Stimulated activated naive CD8-positive, alpha-beta T cell treated with anti-CD3 and anti-CD28 coated beads, Interleukin-15, Interleukin-2, amounts not matched to agents 100 ng/mL and 50 ng/mL, for 24 hours (primary cell): ENCODE data around the gene TMEM176A.

ENCODE experiments used
- H3K27ac Mint-ChIP-seq: one replicate; pipeline ENCODE4 v1.8.0; 2021; ENCODE audit warnings: mild to moderate bottlenecking, mixed read lengths
- H3K27me3 Mint-ChIP-seq: one replicate; pipeline ENCODE4 v1.8.0; 2021; ENCODE audit warnings: mixed read lengths
- H3K36me3 Mint-ChIP-seq: one replicate; pipeline ENCODE4 v1.8.0; 2021; ENCODE audit warnings: low read depth, mixed read lengths
- H3K4me1 Mint-ChIP-seq: one replicate; pipeline ENCODE4 v1.8.0; 2021; ENCODE audit warnings: low read depth, mixed read lengths
- H3K4me3 Mint-ChIP-seq: one replicate; pipeline ENCODE4 v1.8.0; 2021; ENCODE audit warnings: mild to moderate bottlenecking, mixed read lengths
- H3K9me3 Mint-ChIP-seq: one replicate; pipeline ENCODE4 v1.8.0; 2021; ENCODE audit warnings: mixed read lengths

TMEM176A gene

DNA sequence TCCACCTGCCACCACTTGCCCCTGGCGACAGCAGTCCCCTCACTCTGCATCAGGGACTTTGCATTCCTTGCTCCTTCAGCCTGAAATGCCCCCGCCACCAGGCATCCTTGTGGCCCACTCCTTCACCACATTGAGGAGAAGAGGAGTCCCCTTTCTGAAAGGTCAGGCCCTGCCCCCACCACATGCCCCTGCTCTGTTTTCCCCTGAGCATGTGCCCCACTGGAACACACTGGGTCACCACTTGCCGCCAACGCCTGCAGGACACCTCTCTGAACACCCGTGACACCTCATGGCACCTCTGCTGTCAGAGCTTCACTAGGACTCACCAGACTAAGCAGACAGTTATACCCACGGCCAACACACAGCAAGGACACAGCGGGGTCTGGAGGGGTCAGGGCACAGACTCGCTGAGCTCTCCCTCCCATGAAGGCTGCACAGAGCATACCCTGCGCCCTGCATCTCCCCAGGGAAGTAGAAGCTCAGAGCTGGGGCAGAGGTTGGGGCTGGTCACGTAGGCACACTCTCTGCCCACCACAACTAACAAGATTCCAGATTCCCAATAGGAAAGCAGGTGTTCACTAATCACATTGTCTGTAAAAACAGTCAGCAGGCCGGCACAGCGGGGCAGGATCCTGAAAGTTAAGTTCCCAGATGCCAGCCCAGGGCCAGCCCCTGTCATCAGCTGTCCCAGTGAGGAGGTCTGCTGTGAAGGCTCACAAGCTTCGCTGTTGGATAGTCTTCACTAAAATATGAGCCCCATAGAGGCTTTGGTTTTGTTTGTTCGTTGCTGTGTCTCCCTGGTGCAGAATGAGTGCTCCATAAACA lies 45.9 kb downstream of the TMEM176A start:
- no peak overlapping the region for H3K27ac Mint-ChIP-seq
- H3K4me1 Mint-ChIP-seq = no peaks in the 10 kb centered on the region
- no peaks in the 10 kb centered on the region for H3K36me3 Mint-ChIP-seq
- H3K27me3 Mint-ChIP-seq = peaks cover 13% of the 10 kb centered on the region
- no peak overlapping the region for H3K4me3 Mint-ChIP-seq
- no peaks in the 10 kb centered on the region for H3K9me3 Mint-ChIP-seq

DNA sequence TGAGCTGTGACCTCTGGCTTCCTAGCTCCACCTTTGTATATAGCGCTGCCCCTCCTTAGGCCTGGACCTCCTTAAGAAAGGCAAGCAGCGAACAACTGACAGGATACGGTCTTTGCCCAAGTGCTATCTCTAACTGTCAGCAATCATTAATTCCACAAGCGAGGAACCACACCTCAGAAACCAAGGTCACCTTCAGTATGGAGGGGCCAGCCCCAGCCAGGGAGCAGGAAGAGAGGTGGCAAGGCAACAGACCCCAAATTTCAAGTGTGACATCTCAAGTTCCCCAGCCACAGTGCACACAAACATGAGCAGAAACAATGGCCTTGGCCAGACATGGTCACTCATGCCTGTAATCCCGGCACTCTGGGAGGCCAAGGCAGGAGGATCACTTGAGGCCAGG lies 47.0 kb downstream of the TMEM176A start:
- Mint-ChIP-seq H3K27me3 (peaks cover 24% of the 10 kb centered on the region), H3K9me3 (no peaks in the 10 kb centered on the region), H3K27ac (no peak overlapping the region), H3K36me3 (no peaks in the 10 kb centered on the region), H3K4me1 (no peaks in the 10 kb centered on the region), H3K4me3 (no peak overlapping the region)

DNA sequence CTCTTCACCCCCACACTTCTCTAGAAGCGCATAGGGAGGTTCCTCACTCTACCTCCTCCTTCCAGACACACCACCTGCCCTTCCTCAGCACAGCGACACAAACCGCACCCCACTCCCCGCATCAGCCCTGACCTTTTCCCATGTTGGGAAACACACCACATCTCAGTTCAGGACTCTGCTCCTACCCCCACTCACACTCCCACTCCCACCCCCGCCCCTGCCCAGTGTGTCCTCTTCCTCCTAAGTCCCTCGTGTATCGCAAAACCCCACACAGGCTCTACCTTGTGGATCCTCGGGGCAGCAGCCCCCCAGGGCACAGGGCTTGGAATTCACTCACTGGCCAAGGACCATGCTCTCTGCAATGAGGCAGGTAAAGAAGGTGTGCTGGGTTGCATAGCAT lies 47.5 kb downstream of the TMEM176A start:
- H3K27ac Mint-ChIP-seq = no peak overlapping the region
- no peaks in the 10 kb centered on the region for H3K36me3 Mint-ChIP-seq
- peaks cover 30% of the 10 kb centered on the region for H3K27me3 Mint-ChIP-seq
- H3K4me3 Mint-ChIP-seq = no peak overlapping the region
- no peaks in the 10 kb centered on the region for H3K4me1 Mint-ChIP-seq
- no peaks in the 10 kb centered on the region for H3K9me3 Mint-ChIP-seq

DNA sequence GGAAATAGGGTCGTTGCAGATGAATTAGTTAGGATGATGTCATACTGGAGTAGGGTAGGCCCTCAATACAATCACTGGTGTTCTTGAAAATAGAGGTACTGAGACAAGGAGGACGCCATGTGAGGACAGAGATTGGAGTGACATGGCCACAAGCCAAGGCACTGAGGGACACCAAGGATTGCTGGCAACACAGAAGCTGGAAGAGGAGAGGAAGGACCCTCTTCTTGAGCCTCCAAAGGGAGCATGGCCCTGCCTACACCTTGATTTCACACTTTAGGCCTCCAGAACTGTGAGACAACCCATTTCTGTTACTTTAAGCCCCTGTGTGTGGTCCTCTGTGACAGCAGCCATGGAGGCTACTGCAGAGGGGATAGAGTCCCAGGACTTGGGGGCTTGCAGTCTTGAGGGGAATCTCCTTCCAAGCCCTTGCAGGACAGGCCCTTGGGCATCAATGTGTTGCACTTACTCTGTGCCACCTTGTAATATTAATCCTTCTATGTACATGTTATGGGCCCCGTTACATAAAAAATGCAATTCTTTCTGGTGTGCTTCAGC lies 48.1 kb downstream of the TMEM176A start:
- H3K4me3 Mint-ChIP-seq = no peak overlapping the region
- H3K27me3 Mint-ChIP-seq = peaks cover 30% of the 10 kb centered on the region
- H3K27ac Mint-ChIP-seq = no peak overlapping the region
- no peaks in the 10 kb centered on the region for H3K4me1 Mint-ChIP-seq
- H3K9me3 Mint-ChIP-seq = no peaks in the 10 kb centered on the region
- no peaks in the 10 kb centered on the region for H3K36me3 Mint-ChIP-seq

DNA sequence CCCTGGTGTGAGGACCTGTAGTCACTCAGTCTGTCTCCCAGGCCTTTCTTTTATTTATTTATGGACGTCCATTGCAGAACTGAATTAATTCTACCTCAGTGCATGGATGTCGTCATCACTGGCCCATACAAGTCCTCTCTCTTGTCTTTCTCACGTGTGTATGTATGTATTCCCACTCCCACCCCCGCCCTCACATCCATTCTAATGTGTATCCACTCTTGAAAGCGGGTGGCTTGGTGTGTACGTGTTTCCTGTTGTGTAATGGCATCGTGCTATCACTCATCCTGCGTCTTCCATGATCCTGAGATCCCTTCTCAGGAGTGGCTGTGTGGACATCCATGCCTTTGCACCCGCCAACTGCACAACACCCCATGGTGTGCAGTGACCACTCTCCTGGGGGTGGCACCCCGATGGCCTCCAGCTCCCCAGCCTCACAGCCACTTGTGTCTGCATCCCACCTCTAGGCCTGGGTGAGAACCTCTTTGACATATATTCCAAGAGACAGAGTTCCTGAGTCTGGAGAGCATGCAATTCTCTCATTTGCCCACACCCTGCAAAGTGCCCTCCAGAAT lies 48.7 kb downstream of the TMEM176A start:
- Mint-ChIP-seq H3K36me3 (no peaks in the 10 kb centered on the region), H3K4me3 (no peak overlapping the region), H3K4me1 (no peaks in the 10 kb centered on the region), H3K27ac (no peak overlapping the region), H3K27me3 (peaks cover 30% of the 10 kb centered on the region), H3K9me3 (no peaks in the 10 kb centered on the region)

DNA sequence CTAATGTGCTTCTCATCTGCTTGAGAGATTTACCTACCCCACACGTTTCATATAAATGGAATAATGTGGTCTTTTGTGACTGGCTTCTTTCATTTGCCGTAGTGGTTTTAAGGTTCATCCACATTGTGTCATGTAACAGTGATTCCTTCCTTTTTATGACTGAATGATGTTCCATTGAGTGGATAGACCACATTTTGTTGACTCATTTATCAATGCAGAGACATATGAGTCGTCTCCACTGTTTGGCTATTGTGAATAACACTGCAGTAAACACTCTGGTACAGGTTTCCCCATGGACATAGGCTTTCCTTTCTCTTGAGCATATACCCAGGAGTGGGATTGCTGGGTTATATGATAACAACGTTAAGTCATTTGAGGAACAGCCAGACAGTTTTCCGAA lies 49.7 kb downstream of the TMEM176A start:
- Mint-ChIP-seq H3K4me3 (no peak overlapping the region), H3K9me3 (no peaks in the 10 kb centered on the region), H3K27me3 (peaks cover 30% of the 10 kb centered on the region), H3K27ac (no peak overlapping the region), H3K36me3 (no peaks in the 10 kb centered on the region), H3K4me1 (no peaks in the 10 kb centered on the region)

DNA sequence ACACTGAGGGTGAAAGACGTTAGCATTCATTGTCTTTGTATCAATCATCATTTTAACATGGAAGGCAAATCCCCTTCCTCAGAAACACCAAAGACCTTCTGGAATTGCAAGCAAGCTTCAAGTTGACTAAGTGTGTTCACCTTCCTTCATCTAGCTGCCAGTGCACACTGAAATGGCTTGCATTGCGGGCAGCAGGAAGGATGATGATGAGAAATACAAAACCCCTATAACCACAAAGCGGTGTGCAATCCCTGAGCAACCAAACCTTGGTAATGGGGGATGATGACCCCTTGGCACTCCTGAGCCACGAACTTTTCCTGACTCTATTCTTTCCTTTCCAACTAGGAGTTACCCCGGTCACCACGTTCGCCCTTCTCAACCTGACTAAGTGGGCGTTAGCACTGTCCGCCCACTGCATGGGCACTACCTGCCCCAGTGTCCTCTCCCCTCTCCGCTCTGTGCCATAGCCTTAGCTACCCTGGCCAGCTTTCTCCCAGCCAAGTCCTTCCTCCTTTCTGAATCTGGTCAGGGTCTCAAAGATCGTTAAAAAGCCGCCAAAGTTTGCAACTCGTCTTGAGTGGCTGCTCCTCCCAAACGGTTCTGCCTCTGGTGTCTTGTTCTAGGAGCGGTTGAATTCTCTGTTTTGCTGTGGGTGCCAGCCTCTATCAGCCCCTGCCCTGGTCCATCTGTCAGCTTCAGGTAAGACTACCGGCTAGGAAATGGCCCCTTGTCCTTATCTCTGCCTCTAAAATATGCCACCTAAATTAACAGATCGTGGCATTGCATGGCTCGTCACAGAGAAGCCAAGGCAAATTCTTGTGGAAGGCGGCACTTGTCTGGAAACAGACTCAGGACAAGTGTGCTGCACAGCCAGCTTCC lies 51.2 kb downstream of the TMEM176A start:
- Mint-ChIP-seq H3K4me1 (no peaks in the 10 kb centered on the region), H3K4me3 (no peak overlapping the region), H3K27ac (no peak overlapping the region), H3K9me3 (no peaks in the 10 kb centered on the region), H3K36me3 (no peaks in the 10 kb centered on the region), H3K27me3 (peaks cover 30% of the 10 kb centered on the region)

DNA sequence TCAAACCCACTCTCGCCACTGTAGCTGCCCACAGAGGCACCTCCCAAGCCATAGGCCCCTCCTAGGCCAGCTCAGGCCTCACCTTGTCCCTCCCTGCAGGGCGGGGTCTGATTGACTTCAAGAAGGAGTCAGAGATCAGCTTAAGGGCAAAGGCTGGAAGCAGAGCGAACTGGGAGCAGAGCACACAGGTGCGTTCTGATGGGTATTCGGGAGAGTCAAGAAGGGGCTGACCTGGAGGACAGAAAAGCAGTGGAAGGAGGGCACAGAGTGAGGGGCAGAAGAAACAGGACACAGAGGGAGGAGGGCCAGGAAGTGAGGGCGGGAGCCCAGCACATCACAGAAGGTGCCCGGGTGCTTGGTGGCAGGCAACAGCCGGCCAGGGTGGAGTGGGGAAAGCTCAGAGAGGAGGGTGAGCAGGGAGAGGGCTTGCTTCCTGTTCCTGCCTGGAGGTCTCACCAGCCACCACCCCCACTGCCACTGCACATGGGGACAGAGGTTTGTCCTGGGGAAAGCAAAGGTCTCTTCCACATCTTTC lies 51.9 kb downstream of the TMEM176A start, which contains the start of gene AOC1:
TSS of gene AOC1 (plus strand) at position 147 of the 535 bp plus-strand sequence. CDS start 3,954 bp downstream, outside the sequence.
- Mint-ChIP-seq H3K4me1 (no peaks in the 10 kb centered on the region), H3K27ac (no peak within 1 kb of the TSS), H3K9me3 (no peaks in the 10 kb centered on the region), H3K4me3 (no peak within 1 kb of the TSS), H3K27me3 (peaks cover 30% of the 10 kb centered on the region), H3K36me3 (no peaks in the 10 kb centered on the region)

DNA sequence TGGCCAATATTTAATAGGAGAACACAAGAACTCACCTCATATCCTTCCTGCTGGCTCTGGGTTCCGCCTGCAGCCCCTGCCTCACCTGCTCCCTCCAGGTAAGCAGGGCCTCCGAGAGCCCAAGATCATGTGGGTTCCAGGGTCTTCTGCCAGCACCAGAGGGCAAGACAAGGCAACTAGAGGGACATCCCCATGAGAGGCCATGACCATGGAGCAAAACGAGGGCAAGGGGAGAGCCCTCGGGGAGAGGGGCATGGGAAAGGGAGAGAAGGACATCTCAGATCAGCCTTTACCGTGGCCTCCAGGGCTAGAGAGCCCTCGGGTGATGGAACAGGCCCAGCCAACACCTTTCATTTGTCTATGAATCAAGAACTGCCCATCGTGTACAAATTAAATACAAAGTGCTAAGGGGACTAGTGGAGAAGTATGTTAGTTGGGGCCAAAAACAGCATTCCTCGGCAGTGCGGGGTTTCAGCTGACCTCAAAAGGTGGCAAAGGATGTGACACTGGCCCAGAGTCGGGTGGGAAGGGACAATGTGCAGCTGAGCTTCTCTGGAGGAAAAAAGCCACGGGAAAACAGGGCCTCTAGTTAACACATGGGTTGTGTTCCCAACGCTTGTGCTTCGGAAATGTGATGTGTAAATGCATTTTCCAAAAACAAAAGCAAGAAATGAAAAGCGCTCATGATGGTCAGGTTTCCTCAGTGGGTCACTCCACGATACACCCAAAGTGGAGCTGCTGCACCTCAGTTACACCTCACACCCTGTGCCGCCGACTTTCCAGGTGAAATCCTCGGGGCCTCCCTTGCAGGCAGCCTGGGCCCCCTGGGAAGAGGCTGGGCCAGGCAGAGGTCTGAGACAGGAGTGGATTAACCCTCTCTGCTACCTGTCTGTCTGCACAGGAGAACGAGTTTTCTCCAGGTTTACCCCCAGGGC lies 53.8 kb downstream of the TMEM176A start:
- Mint-ChIP-seq H3K9me3 (no peaks in the 10 kb centered on the region), H3K36me3 (no peaks in the 10 kb centered on the region), H3K4me3 (no peak overlapping the region), H3K27ac (no peak overlapping the region), H3K4me1 (no peaks in the 10 kb centered on the region), H3K27me3 (peaks cover 30% of the 10 kb centered on the region)
